ENCODE results near the gene WDR81.

DNA sequence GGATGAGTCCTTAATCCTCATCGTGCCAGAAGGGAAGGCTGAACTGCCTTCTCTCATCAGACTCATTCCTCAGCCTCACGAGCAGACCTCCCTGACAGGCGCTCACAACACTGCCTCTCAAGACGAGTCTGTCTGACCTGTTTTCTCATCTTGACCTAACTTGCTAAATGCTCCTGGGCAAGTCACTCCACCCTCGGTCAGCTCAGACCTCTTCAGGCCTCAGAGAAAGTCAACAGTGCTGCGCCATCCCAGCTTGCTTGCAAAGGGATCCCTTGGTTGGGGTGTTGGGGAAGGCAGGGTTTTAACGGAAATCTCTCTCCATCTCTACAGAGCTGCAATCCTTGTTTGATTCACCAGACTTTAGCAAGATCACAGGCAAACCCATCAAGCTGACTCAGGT is 52.4 kb downstream of the WDR81 start:
- TF ChIP-seq, protein P1, sequence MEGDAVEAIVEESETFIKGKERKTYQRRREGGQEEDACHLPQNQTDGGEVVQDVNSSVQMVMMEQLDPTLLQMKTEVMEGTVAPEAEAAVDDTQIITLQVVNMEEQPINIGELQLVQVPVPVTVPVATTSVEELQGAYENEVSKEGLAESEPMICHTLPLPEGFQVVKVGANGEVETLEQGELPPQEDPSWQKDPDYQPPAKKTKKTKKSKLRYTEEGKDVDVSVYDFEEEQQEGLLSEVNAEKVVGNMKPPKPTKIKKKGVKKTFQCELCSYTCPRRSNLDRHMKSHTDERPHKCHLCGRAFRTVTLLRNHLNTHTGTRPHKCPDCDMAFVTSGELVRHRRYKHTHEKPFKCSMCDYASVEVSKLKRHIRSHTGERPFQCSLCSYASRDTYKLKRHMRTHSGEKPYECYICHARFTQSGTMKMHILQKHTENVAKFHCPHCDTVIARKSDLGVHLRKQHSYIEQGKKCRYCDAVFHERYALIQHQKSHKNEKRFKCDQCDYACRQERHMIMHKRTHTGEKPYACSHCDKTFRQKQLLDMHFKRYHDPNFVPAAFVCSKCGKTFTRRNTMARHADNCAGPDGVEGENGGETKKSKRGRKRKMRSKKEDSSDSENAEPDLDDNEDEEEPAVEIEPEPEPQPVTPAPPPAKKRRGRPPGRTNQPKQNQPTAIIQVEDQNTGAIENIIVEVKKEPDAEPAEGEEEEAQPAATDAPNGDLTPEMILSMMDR (IDR thresholded peaks at IDR 0.05), result no peak
- TF ChIP-seq POLR2A (IDR thresholded peaks at IDR 0.05), result no peak

All from heart left ventricle (tissue), 13 donors.